ENCODE measurements around the gene PPFIA2.

GRCh38 chr12:81327425-81327824, 431.7 kb downstream of the PPFIA2 start:
- no peak for TF ChIP-seq CTCF (IDR thresholded peaks at IDR 0.05)
- TF ChIP-seq CREM (CRISPR knock-in tag; IDR thresholded peaks at IDR 0.05) = no peak

Measured in WTC11 (cell line).